Natural killer cell (primary cell): Measurements from ENCODE around the gene SGO2. TPM values are rescaled to one million over a fixed set of nuclear protein-coding genes. Genes with fewer than 3 reads are reported as not detected.
"Not testable (repeated sequence)": the region's sequence is repeated elsewhere in the genome, so short reads cannot be mapped to it uniquely, and the experiment has no call there.

Source experiments
- ATAC-seq, 3 donors: fragments of 150-1000 bp in 2 of 3; fragments of 200-7000 bp in 1 of 3; cut with Tn5 transposase; 1 replicate in 1 of 3; 2 replicates in 2 of 3; pipeline ENCODE4 v1.10.0; 2021; ENCODE audit warnings: mild to moderate bottlenecking in 2 of 3, moderate library complexity in 2 of 3
- DNase-seq, 2 donors: peaks; one replicate each; pipeline versions ENCODE4 v3.0.0 to v3.0.0-alpha.2; 2013 to 2021; ENCODE audit warnings: mixed read lengths in 1 of 2
- H3K27ac ChIP-seq: one replicate; pipeline ENCODE4 v1.5.1; 2013; ENCODE audit warnings: mild to moderate bottlenecking, low read length
- H3K27me3 ChIP-seq: one replicate; pipeline ENCODE4 v1.6.1; 2013; ENCODE audit warnings: low read length; ENCODE audit not compliant: control insufficient read depth, insufficient read depth
- H3K36me3 ChIP-seq: one replicate; pipeline ENCODE4 v1.6.1; 2013; ENCODE audit warnings: low read length; ENCODE audit not compliant: control insufficient read depth, insufficient read depth
- H3K4me1 ChIP-seq: one replicate; pipeline ENCODE4 v1.6.1; 2013; ENCODE audit warnings: low read length; ENCODE audit not compliant: control insufficient read depth, insufficient read depth
- H3K4me3 ChIP-seq: one replicate; pipeline ENCODE4 v1.5.1; 2013; ENCODE audit warnings: low read length
- H3K9me3 ChIP-seq: one replicate; pipeline ENCODE4 v1.6.1; 2013; ENCODE audit warnings: low read length; ENCODE audit not compliant: control insufficient read depth, insufficient read depth
- H3K27ac Mint-ChIP-seq, 2 donors: one replicate each; pipeline ENCODE4 v1.8.0; 2022; ENCODE audit warnings: mild to moderate bottlenecking in 2 of 2, mixed read lengths in 2 of 2, moderate library complexity in 1 of 2
- H3K27me3 Mint-ChIP-seq, 2 donors: one replicate each; pipeline ENCODE4 v1.8.0; 2022; ENCODE audit warnings: low read depth in 2 of 2, mixed read lengths in 2 of 2
- H3K36me3 Mint-ChIP-seq: one replicate; pipeline ENCODE4 v1.8.0; 2022; ENCODE audit warnings: mixed read lengths
- H3K4me1 Mint-ChIP-seq, 2 donors: one replicate each; pipeline ENCODE4 v1.8.0; 2022; ENCODE audit warnings: mixed read lengths in 2 of 2
- H3K4me3 Mint-ChIP-seq: one replicate; pipeline ENCODE4 v1.8.0; 2022; ENCODE audit warnings: mild to moderate bottlenecking, moderate library complexity, mixed read lengths
- H3K9me3 Mint-ChIP-seq, 2 donors: one replicate each; pipeline ENCODE4 v1.8.0; 2022; ENCODE audit warnings: mixed read lengths in 2 of 2
- WGBS: methylation state at CpG from one replicate; pipeline ENCODE4 v1.1.7; 2013; ENCODE audit warnings: missing lambda C conversion rate; ENCODE audit not compliant: insufficient coverage; 5-methylcytosine and 5-hydroxymethylcytosine counted together
- intact Hi-C: fragments of 100-400 bp; cut with micrococcal nuclease; formaldehyde crosslinking; loops from one replicate; pipeline ENCODE4 v1.14.2; 2022
- total RNA-seq, 4 donors: library from RNA; stranded (reverse); fragments of 120-200 nt in 1 of 4; gene quantifications; one replicate each; pipeline versions ENCODE4 v1.2.3 to v1.2.4, GENCODE V29; 2013 to 2022
- TF ChIP-seq, protein P1 (sequence below): fragments of 200-600 bp; IDR thresholded peaks from one replicate; pipeline ENCODE4 v1.8.0; 2022; ENCODE audit warnings: antibody characterized with exemption

Gene SGO2
- total RNA-seq, 3 donors from 2014 or later (not counting 1 experiment from before 2014, with no cell fraction given): 2.3 to 5.4 (median 3.1) TPM

DNA sequence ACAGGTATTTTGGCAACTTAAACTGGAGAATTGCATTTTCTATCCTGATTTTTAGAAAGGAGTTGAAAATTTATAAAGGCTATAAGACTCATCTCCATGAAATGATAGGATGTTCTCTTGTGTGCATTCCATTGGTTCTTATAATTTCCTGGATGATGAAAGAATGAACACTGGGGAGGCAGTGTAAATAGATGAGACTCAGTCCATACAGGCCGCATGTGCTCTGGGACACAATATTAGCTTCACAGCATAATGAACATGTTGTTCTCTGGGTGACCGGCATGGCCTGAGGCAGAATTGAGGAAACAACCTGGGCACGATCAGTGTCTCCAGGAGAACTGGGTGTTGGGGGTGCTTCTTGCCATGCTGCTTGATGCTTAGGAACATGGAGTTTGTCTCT lies 98.7 kb downstream of the SGO2 start:
- no peak overlapping the region for H3K27ac ChIP-seq
- H3K27ac Mint-ChIP-seq: no peak overlapping the region
- WGBS: 84% methylated on average over 3 of the region's 3 CpGs
- no peak for DNase-seq
- no peaks in the 10 kb centered on the region for H3K4me1 ChIP-seq
- H3K36me3 Mint-ChIP-seq: no peaks in the 10 kb centered on the region
- no peaks in the 10 kb centered on the region for H3K4me1 Mint-ChIP-seq
- no peak overlapping the region for H3K4me3 Mint-ChIP-seq
- no peaks in the 10 kb centered on the region for H3K9me3 ChIP-seq
- H3K27me3 ChIP-seq: no peaks in the 10 kb centered on the region
- no peaks in the 10 kb centered on the region for H3K36me3 ChIP-seq
- H3K9me3 Mint-ChIP-seq: no peaks in the 10 kb centered on the region
- no peak overlapping the region for H3K4me3 ChIP-seq
- peaks cover 8 to 18% of the 10 kb centered on the region in 2 donors for H3K27me3 Mint-ChIP-seq
- TF ChIP-seq, protein P1, sequence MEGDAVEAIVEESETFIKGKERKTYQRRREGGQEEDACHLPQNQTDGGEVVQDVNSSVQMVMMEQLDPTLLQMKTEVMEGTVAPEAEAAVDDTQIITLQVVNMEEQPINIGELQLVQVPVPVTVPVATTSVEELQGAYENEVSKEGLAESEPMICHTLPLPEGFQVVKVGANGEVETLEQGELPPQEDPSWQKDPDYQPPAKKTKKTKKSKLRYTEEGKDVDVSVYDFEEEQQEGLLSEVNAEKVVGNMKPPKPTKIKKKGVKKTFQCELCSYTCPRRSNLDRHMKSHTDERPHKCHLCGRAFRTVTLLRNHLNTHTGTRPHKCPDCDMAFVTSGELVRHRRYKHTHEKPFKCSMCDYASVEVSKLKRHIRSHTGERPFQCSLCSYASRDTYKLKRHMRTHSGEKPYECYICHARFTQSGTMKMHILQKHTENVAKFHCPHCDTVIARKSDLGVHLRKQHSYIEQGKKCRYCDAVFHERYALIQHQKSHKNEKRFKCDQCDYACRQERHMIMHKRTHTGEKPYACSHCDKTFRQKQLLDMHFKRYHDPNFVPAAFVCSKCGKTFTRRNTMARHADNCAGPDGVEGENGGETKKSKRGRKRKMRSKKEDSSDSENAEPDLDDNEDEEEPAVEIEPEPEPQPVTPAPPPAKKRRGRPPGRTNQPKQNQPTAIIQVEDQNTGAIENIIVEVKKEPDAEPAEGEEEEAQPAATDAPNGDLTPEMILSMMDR: no peak
- intact Hi-C loops: no loop called here
- no peak for ATAC-seq

DNA sequence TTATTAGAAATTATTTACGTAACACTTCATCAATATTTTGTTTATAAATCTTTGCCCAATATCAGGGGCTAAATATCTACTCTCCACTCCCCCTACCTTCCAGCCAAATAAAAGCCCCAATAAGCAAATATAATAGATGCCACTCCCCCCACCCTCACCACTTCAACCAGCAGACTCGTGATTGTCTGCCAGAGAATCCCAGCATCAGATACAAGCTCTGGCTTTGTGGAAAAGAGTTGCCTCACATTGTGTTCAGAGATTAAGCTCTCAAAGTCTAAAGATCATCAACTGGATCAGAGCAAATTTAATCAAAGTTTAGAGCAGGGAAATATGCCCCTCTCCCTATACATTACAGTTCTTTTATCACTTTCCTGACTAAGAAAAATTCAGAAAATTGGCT lies 99.3 kb downstream of the SGO2 start:
- H3K4me3 ChIP-seq: no peak overlapping the region
- TF ChIP-seq, protein P1: no peak
- no peaks in the 10 kb centered on the region for H3K36me3 ChIP-seq
- no peak for DNase-seq
- no peak for ATAC-seq
- H3K27ac ChIP-seq: no peak overlapping the region
- intact Hi-C loops: no loop called here
- WGBS: 80% methylated on average over 1 of the region's 2 CpGs
- no peaks in the 10 kb centered on the region for H3K27me3 ChIP-seq
- H3K27ac Mint-ChIP-seq: no peak overlapping the region
- H3K4me1 ChIP-seq: no peaks in the 10 kb centered on the region
- peaks cover 9 to 21% of the 10 kb centered on the region in 2 donors for H3K27me3 Mint-ChIP-seq
- no peaks in the 10 kb centered on the region for H3K9me3 ChIP-seq
- H3K4me1 Mint-ChIP-seq: no peaks in the 10 kb centered on the region
- H3K9me3 Mint-ChIP-seq: no peaks in the 10 kb centered on the region
- no peak overlapping the region for H3K4me3 Mint-ChIP-seq
- no peaks in the 10 kb centered on the region for H3K36me3 Mint-ChIP-seq

DNA sequence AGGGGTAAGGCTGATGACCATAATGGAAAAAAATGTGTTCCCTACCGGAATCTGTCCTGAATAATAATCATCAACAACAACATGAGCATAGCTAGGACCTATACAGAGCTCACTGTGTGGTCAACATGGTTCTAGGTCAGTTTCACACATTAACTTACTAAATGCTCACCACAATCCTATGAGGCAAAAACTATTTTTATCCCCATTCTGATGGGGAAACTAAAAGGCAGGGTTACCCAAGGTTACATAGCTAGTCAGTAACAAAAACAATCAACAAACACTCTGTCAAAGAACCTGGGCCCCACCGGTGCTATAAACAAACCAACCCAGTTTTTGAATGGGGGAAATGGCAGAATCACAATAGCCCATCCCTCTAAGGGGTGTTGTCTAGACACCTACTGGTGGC lies 100.0 kb downstream of the SGO2 start:
- H3K4me1 Mint-ChIP-seq: no peaks in the 10 kb centered on the region
- H3K27ac Mint-ChIP-seq: no peak overlapping the region
- ATAC-seq (no peak), DNase-seq (no peak)
- Histone ChIP-seq H3K4me3 (no peak overlapping the region), H3K27ac (no peak overlapping the region), H3K9me3 (no peaks in the 10 kb centered on the region), H3K4me1 (no peaks in the 10 kb centered on the region), H3K36me3 (no peaks in the 10 kb centered on the region), H3K27me3 (no peaks in the 10 kb centered on the region)
- intact Hi-C loops: no loop called here
- 68% methylated on average over 1 of the region's 2 CpGs for WGBS
- peaks cover 10 to 22% of the 10 kb centered on the region in 2 donors for H3K27me3 Mint-ChIP-seq
- TF ChIP-seq, protein P1: no peak
- H3K9me3 Mint-ChIP-seq: no peaks in the 10 kb centered on the region
- no peaks in the 10 kb centered on the region for H3K36me3 Mint-ChIP-seq
- H3K4me3 Mint-ChIP-seq: no peak overlapping the region

- H3K4me3 Mint-ChIP-seq: no peak overlapping the region
- H3K27me3 ChIP-seq: no peaks in the 10 kb centered on the region
- no peak for DNase-seq
- H3K9me3 ChIP-seq: no peaks in the 10 kb centered on the region
- no peaks in the 10 kb centered on the region for H3K4me1 ChIP-seq
- no peak overlapping the region for H3K4me3 ChIP-seq
- intact Hi-C loops: no loop called here
- TF ChIP-seq, protein P1: no peak
- H3K4me1 Mint-ChIP-seq: no peaks in the 10 kb centered on the region
- H3K36me3 Mint-ChIP-seq: no peaks in the 10 kb centered on the region
- no peak for ATAC-seq
- no peak overlapping the region for H3K27ac Mint-ChIP-seq
- H3K27ac ChIP-seq: no peak overlapping the region
- peaks cover 10 to 26% of the 10 kb centered on the region in 2 donors for H3K27me3 Mint-ChIP-seq
- no peaks in the 10 kb centered on the region for H3K36me3 ChIP-seq
- WGBS: 86% methylated on average over 4 of the region's 4 CpGs
- H3K9me3 Mint-ChIP-seq: no peaks in the 10 kb centered on the region
These were observed 101.2 kb downstream of the SGO2 start for GRCh38 chr2:200627110-200627770.

- H3K27ac ChIP-seq, DNase-seq, H3K4me3 Mint-ChIP-seq, H3K4me1 ChIP-seq, H3K27ac Mint-ChIP-seq, H3K9me3 Mint-ChIP-seq, H3K36me3 Mint-ChIP-seq, H3K4me3 ChIP-seq, intact Hi-C loops, H3K4me1 Mint-ChIP-seq, H3K27me3 ChIP-seq, ATAC-seq, H3K36me3 ChIP-seq, H3K9me3 ChIP-seq: not testable (repeated sequence)
- WGBS: 86% methylated on average over 4 of the region's 4 CpGs
- H3K27me3 Mint-ChIP-seq: peaks cover 10 to 22% of the 10 kb centered on the region in 2 donors
These were observed 102.5 kb downstream of the SGO2 start for GRCh38 chr2:200628461-200628860.
